GM20000 (cell line): ENCODE measurements around the gene CEMIP.

Source experiments
- DNase-seq: peaks from one replicate; pipeline ENCODE4 v3.0.0; 2012; ENCODE audit warnings: low spot score
- TF ChIP-seq, protein P1 (sequence below): IDR thresholded peaks from 2 replicates; pipeline ENCODE4 v1.5.1; 2012; ENCODE audit warnings: mild to moderate bottlenecking, control low read depth; ENCODE audit errors: extremely low read depth, missing control alignments

CEMIP gene

DNA sequence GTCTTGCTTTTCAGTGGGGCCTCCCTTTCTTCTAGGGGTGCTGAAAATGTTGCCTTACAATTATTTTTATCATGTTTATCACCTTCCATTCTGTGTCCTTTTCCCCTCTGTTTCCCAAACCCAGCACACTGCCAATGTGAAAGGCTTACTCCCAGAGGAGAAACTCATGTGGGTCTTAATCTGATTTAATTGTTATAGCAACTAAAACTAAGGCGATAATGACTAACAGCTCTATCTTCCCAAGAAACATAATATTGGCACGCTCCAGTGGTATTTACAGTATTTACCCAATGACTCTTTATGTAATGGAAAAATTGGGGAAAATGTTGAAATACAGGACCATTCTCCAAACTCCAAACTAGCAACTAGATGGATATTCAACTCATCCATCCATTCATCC is 152.0 kb downstream of the CEMIP start:
- TF ChIP-seq, protein P1, sequence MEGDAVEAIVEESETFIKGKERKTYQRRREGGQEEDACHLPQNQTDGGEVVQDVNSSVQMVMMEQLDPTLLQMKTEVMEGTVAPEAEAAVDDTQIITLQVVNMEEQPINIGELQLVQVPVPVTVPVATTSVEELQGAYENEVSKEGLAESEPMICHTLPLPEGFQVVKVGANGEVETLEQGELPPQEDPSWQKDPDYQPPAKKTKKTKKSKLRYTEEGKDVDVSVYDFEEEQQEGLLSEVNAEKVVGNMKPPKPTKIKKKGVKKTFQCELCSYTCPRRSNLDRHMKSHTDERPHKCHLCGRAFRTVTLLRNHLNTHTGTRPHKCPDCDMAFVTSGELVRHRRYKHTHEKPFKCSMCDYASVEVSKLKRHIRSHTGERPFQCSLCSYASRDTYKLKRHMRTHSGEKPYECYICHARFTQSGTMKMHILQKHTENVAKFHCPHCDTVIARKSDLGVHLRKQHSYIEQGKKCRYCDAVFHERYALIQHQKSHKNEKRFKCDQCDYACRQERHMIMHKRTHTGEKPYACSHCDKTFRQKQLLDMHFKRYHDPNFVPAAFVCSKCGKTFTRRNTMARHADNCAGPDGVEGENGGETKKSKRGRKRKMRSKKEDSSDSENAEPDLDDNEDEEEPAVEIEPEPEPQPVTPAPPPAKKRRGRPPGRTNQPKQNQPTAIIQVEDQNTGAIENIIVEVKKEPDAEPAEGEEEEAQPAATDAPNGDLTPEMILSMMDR, result no peak
- no peak for DNase-seq

DNA sequence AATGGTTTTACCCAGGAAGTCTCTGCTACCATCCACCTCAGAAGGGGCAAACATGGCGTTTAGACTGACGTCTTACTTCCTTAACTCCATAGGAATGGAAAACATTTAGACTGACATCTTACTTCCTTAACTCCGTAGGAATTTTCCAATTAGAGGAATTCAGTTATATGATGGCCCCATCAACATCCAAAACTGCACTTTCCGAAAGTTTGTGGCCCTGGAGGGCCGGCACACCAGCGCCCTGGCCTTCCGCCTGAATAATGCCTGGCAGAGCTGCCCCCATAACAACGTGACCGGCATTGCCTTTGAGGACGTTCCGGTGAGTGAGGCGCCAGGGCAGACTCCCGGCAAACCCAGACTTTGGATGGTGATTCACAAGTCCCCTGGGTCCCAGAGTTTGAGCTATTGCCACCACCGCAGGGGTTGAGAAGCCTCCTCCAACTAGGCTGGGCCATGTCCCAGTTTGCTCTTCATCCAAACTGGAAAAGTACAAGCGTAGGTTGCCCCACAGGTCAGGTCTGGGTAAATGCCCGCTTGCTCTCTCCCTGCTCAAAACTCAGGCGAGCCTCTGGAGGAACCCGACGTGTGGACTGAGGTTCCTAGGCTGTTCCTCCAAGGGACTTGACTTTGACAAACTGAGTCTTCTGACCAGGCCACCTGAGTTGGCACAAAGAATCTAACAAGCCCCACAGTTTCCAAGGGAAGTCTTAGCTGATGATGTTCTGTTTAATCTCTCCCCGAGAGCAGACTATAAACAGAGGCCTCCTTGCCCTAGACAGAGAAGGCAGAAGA is 152.7 kb downstream of the CEMIP start:
- TF ChIP-seq, protein P1, result no peak

DNA sequence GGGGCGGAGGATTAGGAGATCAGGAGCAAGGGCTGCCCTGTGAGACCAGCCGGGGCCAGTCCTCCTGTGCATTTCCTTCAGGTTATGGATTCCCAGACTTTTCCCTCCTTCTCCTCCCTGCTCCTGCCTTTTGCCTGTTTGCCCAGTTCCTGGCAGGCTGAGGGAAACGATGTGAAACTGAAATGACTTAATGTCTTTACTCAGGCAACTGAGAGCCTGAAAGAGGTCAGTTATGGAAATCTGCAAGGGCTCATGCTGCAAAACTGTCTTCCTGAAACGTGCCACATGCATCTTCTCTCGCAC is 153.3 kb downstream of the CEMIP start:
- TF ChIP-seq, protein P1, result no peak
- no peak for DNase-seq

More for the DNA sequence above, 152.7 kb downstream of the CEMIP start:
- DNase-seq, result no peak

DNA sequence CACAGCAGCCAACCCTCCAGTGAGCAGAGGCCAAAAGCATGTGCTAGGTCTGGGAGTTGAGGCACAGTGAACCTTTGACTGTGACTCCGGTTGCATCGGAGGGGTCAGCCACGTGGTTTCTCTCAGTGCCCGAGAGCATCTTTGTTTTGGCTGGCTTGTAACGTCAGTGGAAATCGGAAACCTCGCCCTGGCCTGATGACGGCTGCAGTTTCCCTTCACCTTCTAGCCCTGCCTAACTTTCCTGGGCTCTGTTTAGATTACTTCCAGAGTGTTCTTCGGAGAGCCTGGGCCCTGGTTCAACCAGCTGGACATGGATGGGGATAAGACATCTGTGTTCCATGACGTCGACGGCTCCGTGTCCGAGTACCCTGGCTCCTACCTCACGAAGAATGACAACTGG is 153.8 kb downstream of the CEMIP start:
- DNase-seq, result no peak
- TF ChIP-seq, protein P1, result no peak

DNA sequence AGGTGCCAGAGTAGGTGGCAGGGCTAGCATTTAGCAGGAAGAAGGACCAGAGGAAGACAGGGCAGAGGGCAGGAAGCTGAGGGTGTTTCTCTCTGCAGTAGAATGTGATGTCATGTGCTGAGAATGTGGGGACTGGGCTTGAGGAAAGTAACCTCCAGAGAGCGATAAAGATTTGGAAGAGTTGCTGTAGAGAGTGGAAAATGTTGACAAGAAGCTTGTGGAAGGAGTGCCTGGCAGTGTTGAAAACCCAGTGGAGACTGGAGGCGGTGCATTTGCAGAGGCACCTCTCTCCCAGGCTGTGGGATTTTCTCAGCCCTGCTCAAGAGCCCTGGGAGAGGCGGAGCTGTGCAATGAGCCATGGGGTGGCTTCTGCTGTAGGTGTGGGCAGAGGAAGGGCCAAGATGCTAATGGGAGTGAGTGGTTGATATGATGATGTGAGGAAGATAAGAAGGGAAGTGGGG is 155.6 kb downstream of the CEMIP start:
- TF ChIP-seq, protein P1, result no peak
- DNase-seq, result no peak

DNA sequence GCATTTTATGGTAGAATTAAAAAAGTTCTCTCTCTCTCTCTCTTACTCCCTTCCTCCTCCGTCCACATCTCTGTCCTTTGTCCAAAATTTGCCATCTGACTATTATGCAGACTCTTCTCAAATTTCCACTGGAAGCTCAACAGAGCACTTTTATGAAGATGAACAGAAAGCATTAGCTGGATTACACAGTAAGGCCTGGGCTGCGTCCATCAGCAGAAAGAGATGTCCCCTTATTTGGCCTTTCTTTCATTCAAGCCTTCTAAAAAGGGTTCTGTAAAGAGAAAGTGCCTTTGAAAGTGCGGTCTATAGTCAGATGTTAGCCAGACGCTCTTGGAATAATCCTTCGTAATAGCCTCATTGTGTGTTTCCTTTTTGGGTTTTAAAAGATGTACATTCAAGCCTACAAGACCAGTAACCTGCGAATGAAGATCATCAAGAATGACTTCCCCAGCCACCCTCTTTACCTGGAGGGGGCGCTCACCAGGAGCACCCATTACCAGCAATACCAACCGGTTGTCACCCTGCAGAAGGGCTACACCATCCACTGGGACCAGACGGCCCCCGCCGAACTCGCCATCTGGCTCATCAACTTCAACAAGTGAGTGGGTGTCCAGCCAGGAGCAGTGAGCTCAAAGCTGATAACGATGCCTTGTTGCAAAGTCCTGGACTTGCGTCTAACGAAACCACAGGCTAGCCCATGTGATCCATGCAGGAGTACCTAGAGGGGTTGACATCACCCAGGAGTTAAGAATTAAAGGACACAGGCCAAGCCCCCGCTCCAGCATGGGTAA is 157.3 kb downstream of the CEMIP start:
- no peak for DNase-seq
- TF ChIP-seq, protein P1, result no peak

DNA sequence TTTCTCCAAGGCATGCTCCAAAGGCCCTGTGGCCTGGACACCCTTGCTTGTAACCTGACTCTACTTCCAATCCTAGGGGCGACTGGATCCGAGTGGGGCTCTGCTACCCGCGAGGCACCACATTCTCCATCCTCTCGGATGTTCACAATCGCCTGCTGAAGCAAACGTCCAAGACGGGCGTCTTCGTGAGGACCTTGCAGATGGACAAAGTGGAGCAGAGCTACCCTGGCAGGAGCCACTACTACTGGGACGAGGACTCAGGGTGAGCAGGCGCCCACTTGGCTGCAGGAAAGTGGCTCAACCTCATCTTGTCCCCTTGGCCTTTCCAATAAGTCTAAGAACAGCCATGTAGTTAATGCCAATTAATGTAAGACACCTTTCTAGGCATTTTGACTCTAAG is 158.5 kb downstream of the CEMIP start:
- no peak for DNase-seq

More for the DNA sequence above, 158.5 kb downstream of the CEMIP start:
- TF ChIP-seq, protein P1, result no peak
